HFF-Myc (cell line): ENCODE measurements around the gene ZNF491.
A peak's percentile ranks its signal among the peaks of the same experiment; 100 is the strongest.
"Not testable (repeated sequence)": the region's sequence is repeated elsewhere in the genome, so short reads cannot be mapped to it uniquely, and the experiment has no call there.

Source experiments
- DNase-seq: peaks from one replicate; pipeline ENCODE4 v3.0.0-alpha.2; 2011; ENCODE audit warnings: low read depth; ENCODE audit errors: extremely low read depth
- H3K4me3 ChIP-seq: replicated peaks from 2 replicates; pipeline ENCODE4 v1.5.1; 2011; ENCODE audit warnings: low read depth, mild to moderate bottlenecking, control low read depth, low read length
- CTCF ChIP-seq: IDR thresholded peaks from 2 replicates; pipeline ENCODE4 v1.5.1; 2012; ENCODE audit warnings: mild to moderate bottlenecking, low read depth, low read length, control low read depth; ENCODE audit errors: missing control alignments

The ZNF491 gene

DNA sequence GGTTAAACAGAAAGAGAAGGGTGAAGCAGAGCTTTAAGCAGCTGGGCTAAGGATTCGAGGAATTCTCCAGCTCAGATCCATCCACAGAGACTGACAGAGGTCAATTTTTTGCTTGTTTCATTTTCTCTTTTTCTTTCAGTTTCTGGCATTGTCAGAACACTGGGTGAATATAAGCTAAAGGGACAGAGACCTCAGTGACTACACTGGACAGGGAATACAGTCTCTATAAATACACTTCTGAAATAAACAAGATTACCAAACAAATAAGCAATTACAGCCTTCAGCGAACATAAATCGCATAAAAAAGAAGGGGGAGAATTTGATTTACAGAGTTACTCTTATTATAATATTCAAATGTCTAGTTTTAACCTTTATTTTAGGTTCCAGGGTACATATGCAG is 35.2 kb upstream of the ZNF491 start:
- TF ChIP-seq CTCF = no peak
- DNase-seq = no peak
- no peak overlapping the region for H3K4me3 ChIP-seq

GRCh38 chr19:11763611-11764010 is 34.7 kb upstream of the ZNF491 start:
- DNase-seq = no peak
- no peak overlapping the region for H3K4me3 ChIP-seq
- TF ChIP-seq CTCF = no peak

GRCh38 chr19:11766597-11767591 is 31.4 kb upstream of the ZNF491 start, which contains the start of gene ZNF441:
Gene ZNF441, plus strand, starts transcription at chr19:11767000. Its CDS starts 194 bp downstream, at chr19:11767194.
- DNase-seq = peak; percentile 80
- peak within 1 kb of the TSS; percentile 77 for H3K4me3 ChIP-seq
- no peak for TF ChIP-seq CTCF

GRCh38 chr19:11767633-11768133 is 30.6 kb upstream of the ZNF491 start:
- peak overlapping the region; percentile 77 for H3K4me3 ChIP-seq
- DNase-seq = no peak
- no peak for TF ChIP-seq CTCF

DNA sequence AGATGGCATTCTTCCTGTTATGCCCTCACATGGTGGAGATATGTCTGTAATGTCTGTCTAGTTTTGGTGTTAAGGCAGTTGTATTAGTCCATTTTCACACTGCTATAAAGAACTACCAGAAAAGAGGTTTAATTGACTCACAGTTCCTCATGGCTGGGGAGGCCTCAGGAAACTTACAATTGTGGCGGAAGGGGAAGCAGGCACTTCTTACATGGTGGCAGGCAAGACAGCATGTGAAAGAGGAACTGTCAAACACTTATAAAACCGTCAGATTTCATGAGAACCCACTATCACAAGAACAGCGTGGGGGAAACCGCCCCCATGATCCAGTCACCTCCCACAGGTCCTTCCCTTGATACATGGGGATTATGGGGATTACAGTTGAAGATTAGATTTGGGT is 28.3 kb upstream of the ZNF491 start:
- no peak for DNase-seq
- no peak overlapping the region for H3K4me3 ChIP-seq
- TF ChIP-seq CTCF = no peak

DNA sequence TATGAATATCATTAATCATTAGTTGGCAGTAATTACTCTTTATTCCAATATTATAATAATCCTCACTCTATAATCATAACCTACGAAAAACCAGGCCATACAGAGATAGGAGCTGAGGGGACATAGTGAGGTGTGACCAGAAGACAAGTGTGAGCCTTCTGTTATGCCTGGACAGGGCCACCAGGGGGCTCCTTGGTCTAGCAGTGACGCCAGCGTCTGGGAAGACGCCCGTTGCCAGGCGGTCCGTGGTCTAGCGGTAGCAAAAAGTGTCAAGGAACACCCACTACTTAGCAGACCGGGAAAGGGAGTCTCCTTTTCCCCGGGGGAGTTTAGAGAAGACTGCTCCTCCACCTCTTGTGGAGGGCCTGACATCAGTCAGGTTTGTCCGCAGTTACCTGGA is 26.8 kb upstream of the ZNF491 start:
- not testable (repeated sequence) for DNase-seq, H3K4me3 ChIP-seq

GRCh38 chr19:11776669-11777068 is 21.7 kb upstream of the ZNF491 start:
- DNase-seq, H3K4me3 ChIP-seq: not testable (repeated sequence)
